Measurements from ENCODE around the gene EYS.
"Not testable (repeated sequence)": the region's sequence is repeated elsewhere in the genome, so short reads cannot be mapped to it uniquely, and the experiment has no call there.

Gene EYS

DNA sequence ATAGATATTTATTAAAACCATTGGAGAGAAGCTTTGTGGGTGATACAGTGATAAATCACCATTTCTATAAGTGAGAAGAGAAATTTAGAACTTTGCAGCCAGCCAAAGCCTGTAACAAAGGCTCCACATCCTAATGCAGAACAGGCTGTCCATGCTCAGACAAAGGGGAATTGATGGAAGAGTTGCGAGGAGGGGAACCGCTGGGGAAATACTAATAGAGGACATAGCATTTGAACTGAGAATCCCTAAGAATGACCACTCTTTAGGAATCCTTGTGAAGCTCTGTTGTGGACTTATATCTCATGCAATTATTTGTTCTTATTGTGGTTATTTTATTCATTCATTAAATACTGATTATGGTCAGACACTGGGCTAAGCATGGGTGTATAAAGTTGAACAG lies 1903.7 kb downstream of the EYS start:
- Histone ChIP-seq H3K27me3 (replicated peaks; ENCODE audit: control insufficient read depth, insufficient read depth, low read length) (no peaks in the 10 kb centered on the region), H3K36me3 (ENCODE audit: control insufficient read depth, insufficient read depth, low read length, severe bottlenecking) (no peaks in the 10 kb centered on the region)

DNA sequence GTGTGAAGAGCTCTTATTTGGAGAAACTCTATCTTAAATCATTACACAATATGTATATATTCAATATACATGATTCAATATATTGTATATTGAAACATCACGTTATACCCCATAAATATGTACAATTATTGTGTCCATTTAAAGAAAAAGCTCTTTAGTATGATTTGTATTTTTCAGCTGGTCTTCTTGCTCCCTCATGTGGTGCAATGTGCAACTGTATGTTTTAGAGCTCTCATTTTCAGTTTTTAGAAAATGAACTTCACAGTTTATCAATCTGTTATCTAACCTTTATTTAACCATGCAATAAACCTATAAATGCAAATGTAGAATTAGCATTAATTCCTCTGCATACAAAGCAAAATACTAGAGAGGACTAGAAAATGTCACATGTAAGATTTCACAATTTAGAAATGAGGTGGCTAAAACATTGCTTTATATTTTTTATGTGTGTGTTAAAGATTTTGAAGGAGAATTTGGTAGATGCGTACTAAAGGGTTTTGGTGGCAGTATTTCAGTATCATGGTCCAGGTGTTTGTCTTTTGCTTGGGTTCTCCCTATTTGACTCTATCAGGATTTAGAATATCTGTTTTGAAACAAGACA lies 1904.3 kb downstream of the EYS start:
- no peaks in the 10 kb centered on the region for H3K27me3 ChIP-seq (replicated peaks; ENCODE audit: control insufficient read depth, insufficient read depth, low read length)
- peak; percentile 62 for DNase-seq (ENCODE audit: low read depth)

More for the DNA sequence above, 1903.7 kb downstream of the EYS start:
- H3K9ac ChIP-seq (ENCODE audit: low read length) = no peak overlapping the region
- H3K4me1 ChIP-seq (ENCODE audit: control insufficient read depth, insufficient read depth, low read length) = peaks cover 28% of the 10 kb centered on the region
- H3K9me3 ChIP-seq (ENCODE audit: control insufficient read depth, low read length) = no peaks in the 10 kb centered on the region
- H3K4me3 ChIP-seq (ENCODE audit: low read length) = no peak overlapping the region
- DNase-seq (ENCODE audit: low read depth) = no peak

DNA sequence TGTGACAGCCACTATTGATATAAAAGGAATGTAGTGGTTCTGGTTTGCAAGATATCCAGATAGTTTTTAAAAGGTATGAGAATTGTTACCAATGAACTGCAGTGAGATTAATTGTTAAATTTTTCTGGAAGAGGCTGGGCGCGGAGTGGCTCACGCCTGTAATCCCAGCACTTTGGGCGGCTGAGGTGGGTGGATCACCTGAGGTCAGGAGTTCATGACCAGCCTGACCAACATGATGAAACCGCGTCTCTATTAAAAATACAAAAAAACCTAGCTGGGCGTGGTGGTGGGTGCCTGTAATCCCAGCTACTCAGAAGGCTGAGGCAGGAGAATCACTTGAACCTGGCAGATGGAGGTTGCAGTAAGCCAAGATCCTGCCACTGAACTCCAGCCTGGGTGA lies 1906.6 kb downstream of the EYS start:
- not testable (repeated sequence) for H3K9ac ChIP-seq (ENCODE audit: low read length); H3K4me3 ChIP-seq (ENCODE audit: low read length); H3K9me3 ChIP-seq (ENCODE audit: control insufficient read depth, low read length); DNase-seq (ENCODE audit: low read depth); H3K27me3 ChIP-seq (replicated peaks; ENCODE audit: control insufficient read depth, insufficient read depth, low read length); H3K36me3 ChIP-seq (ENCODE audit: control insufficient read depth, insufficient read depth, low read length, severe bottlenecking)
- peaks cover 11% of the 10 kb centered on the region for H3K4me1 ChIP-seq (ENCODE audit: control insufficient read depth, insufficient read depth, low read length)

More for the DNA sequence above, 1904.3 kb downstream of the EYS start:
- H3K9ac ChIP-seq (ENCODE audit: low read length) = no peak overlapping the region
- no peaks in the 10 kb centered on the region for H3K36me3 ChIP-seq (ENCODE audit: control insufficient read depth, insufficient read depth, low read length, severe bottlenecking)
- no peaks in the 10 kb centered on the region for H3K9me3 ChIP-seq (ENCODE audit: control insufficient read depth, low read length)
- H3K4me1 ChIP-seq (ENCODE audit: control insufficient read depth, insufficient read depth, low read length) = peaks cover 28% of the 10 kb centered on the region
- H3K4me3 ChIP-seq (ENCODE audit: low read length) = no peak overlapping the region

DNA sequence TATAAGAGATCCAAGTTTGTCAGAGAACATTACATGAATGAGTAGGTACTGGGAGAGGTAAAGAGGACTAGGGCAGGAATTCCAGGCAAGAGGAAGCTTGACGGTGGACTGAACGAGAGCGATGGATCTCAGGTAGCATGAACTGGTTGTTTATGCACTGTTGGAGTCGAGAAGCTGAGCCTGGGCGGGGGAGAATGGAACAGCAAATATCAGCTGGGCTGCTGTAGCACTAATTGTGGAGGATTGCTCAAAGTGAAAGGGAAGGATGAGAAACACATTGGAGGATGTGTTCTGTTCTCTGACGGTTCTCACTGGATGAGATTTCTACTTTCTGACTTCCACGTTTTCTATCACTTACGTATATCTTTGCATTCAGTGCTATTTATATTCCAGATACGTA lies 1907.2 kb downstream of the EYS start:
- no peaks in the 10 kb centered on the region for H3K27me3 ChIP-seq (replicated peaks; ENCODE audit: control insufficient read depth, insufficient read depth, low read length)
- H3K9ac ChIP-seq (ENCODE audit: low read length) = no peak overlapping the region
- no peaks in the 10 kb centered on the region for H3K9me3 ChIP-seq (ENCODE audit: control insufficient read depth, low read length)
- no peaks in the 10 kb centered on the region for H3K36me3 ChIP-seq (ENCODE audit: control insufficient read depth, insufficient read depth, low read length, severe bottlenecking)
- no peak for DNase-seq (ENCODE audit: low read depth)
- H3K4me3 ChIP-seq (ENCODE audit: low read length) = no peak overlapping the region
- H3K4me1 ChIP-seq (ENCODE audit: control insufficient read depth, insufficient read depth, low read length) = peaks cover 5% of the 10 kb centered on the region

DNA sequence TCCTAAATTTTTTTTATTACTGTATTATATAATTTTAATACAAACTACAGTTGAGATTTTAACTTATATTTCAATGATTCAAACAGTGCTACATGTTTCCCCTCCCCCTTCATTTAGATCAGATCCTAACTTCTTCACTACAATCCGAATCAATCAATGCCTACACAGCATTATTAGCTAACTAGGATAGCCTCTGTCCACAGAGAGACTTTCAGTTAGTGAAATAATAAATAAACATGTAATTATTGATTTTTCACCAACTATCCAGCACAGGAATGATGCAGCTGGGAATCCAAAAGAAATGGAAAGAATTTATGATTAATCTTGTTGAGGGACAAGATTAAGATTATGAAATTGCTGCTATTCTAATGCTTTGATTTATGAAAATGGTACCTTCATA lies 1907.7 kb downstream of the EYS start:
- DNase-seq (ENCODE audit: low read depth) = no peak
- no peaks in the 10 kb centered on the region for H3K27me3 ChIP-seq (replicated peaks; ENCODE audit: control insufficient read depth, insufficient read depth, low read length)
- no peak overlapping the region for H3K4me3 ChIP-seq (ENCODE audit: low read length)
- H3K4me1 ChIP-seq (ENCODE audit: control insufficient read depth, insufficient read depth, low read length) = no peaks in the 10 kb centered on the region
- no peaks in the 10 kb centered on the region for H3K36me3 ChIP-seq (ENCODE audit: control insufficient read depth, insufficient read depth, low read length, severe bottlenecking)
- H3K9me3 ChIP-seq (ENCODE audit: control insufficient read depth, low read length) = no peaks in the 10 kb centered on the region
- H3K9ac ChIP-seq (ENCODE audit: low read length) = no peak overlapping the region

DNA sequence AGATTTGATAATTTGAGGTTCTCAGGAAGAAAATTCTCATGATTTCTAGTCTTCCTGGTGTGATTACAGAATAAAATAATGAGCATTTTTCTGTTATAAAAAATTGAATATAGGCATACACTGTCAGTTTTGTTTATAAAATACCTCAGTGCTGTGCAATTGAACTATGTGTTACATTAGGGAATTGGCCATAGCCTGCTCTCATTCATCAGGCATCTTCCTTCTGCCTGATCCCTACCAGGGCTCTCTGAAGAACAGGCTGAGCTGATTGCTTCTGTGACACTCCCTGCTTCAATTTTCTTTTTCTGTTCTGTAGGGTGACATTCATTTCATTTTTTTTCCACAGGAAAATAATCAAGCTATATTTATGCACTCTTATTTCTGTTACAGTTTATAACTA lies 1908.6 kb downstream of the EYS start:
- no peak overlapping the region for H3K4me3 ChIP-seq (ENCODE audit: low read length)
- no peaks in the 10 kb centered on the region for H3K27me3 ChIP-seq (replicated peaks; ENCODE audit: control insufficient read depth, insufficient read depth, low read length)
- no peak for DNase-seq (ENCODE audit: low read depth)
- no peaks in the 10 kb centered on the region for H3K4me1 ChIP-seq (ENCODE audit: control insufficient read depth, insufficient read depth, low read length)
- H3K9ac ChIP-seq (ENCODE audit: low read length) = no peak overlapping the region
- no peaks in the 10 kb centered on the region for H3K36me3 ChIP-seq (ENCODE audit: control insufficient read depth, insufficient read depth, low read length, severe bottlenecking)
- H3K9me3 ChIP-seq (ENCODE audit: control insufficient read depth, low read length) = no peaks in the 10 kb centered on the region

DNA sequence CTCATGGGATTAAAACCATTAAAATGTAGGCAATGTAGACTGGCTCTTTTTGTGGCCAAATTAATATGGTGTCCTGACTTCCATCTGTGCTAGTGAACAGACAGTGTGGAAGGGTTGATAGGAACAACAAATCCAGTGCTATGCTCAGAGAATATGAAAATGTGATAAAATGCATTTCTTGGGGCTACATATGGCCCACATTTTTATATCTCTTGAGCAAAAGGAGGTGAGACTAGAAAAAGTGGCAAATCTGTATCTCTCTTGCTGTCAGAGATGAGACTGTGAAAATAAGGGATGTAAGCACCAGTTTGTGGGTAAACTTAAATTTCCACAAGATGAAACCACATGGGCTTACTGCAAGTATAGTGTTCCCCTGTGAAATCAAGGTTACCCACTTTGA lies 1909.3 kb downstream of the EYS start:
- no peak overlapping the region for H3K9ac ChIP-seq (ENCODE audit: low read length)
- no peaks in the 10 kb centered on the region for H3K4me1 ChIP-seq (ENCODE audit: control insufficient read depth, insufficient read depth, low read length)
- DNase-seq (ENCODE audit: low read depth) = no peak
- no peak overlapping the region for H3K4me3 ChIP-seq (ENCODE audit: low read length)
- H3K27me3 ChIP-seq (replicated peaks; ENCODE audit: control insufficient read depth, insufficient read depth, low read length) = no peaks in the 10 kb centered on the region
- H3K36me3 ChIP-seq (ENCODE audit: control insufficient read depth, insufficient read depth, low read length, severe bottlenecking) = no peaks in the 10 kb centered on the region
- H3K9me3 ChIP-seq (ENCODE audit: control insufficient read depth, low read length) = no peaks in the 10 kb centered on the region

DNA sequence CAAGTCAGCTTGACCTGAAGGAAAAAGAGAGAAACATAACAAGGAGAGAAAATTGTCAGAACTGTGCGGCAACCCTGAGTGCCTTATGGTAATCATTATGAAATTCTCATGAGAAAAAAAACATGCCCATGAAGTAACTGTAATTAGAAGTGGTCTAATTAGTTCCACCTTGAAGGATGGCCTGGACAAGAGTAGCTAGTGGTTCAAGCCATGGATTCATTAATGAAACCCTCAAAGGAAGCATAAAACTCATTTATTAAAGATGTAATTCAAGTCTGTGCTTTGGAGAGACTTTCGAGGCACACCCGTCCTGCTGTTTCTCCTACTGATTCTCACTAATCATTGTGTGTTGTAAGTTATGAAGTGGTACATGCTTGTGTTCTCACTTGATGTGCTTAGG lies 1911.2 kb downstream of the EYS start:
- Histone ChIP-seq H3K9ac (ENCODE audit: low read length) (no peak overlapping the region), H3K36me3 (ENCODE audit: control insufficient read depth, insufficient read depth, low read length, severe bottlenecking) (no peaks in the 10 kb centered on the region), H3K9me3 (ENCODE audit: control insufficient read depth, low read length) (no peaks in the 10 kb centered on the region), H3K4me3 (ENCODE audit: low read length) (no peak overlapping the region), H3K27me3 (replicated peaks; ENCODE audit: control insufficient read depth, insufficient read depth, low read length) (no peaks in the 10 kb centered on the region), H3K4me1 (ENCODE audit: control insufficient read depth, insufficient read depth, low read length) (no peaks in the 10 kb centered on the region)
- no peak for DNase-seq (ENCODE audit: low read depth)

DNA sequence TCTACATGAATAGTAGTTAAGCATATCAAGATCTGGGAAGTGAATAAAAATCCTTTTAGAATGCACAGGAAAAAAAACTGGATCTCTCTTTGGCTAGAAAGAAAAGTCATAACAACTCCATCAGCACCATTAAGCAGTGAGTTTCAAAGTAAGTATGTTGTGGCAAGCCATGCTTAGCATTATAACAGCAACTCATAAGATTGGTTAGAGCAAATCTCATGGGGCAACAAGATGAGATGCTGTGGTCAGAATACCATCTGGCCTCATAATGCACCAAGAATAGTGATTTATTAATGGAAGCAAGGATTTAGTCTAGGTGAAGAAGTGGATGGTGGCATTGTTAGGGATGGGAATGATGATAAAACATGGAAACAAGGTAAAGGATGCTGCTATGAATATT lies 1912.0 kb downstream of the EYS start:
- H3K27me3 ChIP-seq (replicated peaks; ENCODE audit: control insufficient read depth, insufficient read depth, low read length) = no peaks in the 10 kb centered on the region
- no peaks in the 10 kb centered on the region for H3K9me3 ChIP-seq (ENCODE audit: control insufficient read depth, low read length)
- H3K9ac ChIP-seq (ENCODE audit: low read length) = no peak overlapping the region
- no peak overlapping the region for H3K4me3 ChIP-seq (ENCODE audit: low read length)
- no peaks in the 10 kb centered on the region for H3K36me3 ChIP-seq (ENCODE audit: control insufficient read depth, insufficient read depth, low read length, severe bottlenecking)
- H3K4me1 ChIP-seq (ENCODE audit: control insufficient read depth, insufficient read depth, low read length) = no peaks in the 10 kb centered on the region
- no peak for DNase-seq (ENCODE audit: low read depth)

DNA sequence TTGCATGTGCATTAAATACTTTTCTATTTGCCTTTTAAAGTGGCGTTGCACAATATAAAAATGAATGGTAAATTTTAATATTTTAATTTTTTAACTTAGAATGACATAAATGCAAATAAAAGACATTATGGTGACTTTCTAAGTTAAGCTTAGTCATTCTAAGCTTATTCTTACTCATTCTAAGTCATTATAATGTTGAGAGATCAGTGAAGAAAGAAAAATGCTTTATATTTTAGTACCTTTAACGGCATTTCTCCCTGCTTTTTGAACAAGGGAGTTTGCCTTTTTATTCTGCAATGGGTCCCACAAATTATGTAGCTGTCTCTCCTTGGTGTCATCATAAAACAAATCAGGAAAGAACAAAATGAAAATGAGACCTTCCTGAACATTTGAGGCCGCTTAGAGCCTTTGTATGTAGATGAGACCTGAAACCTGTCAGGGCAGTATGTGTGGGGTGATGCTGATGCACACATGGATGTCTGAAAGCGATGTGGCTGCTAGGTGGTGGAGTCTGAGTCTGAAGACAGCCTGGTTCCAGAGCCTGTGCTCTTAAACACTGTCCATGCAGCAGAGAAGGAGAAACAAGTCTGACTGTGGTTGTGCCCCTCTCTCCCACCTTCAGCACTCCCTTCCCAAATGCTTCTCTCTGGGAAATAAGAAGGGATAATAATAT lies 1913.4 kb downstream of the EYS start:
- Histone ChIP-seq H3K9me3 (ENCODE audit: control insufficient read depth, low read length) (no peaks in the 10 kb centered on the region), H3K4me3 (ENCODE audit: low read length) (no peak overlapping the region), H3K27me3 (replicated peaks; ENCODE audit: control insufficient read depth, insufficient read depth, low read length) (no peaks in the 10 kb centered on the region), H3K36me3 (ENCODE audit: control insufficient read depth, insufficient read depth, low read length, severe bottlenecking) (no peaks in the 10 kb centered on the region), H3K9ac (ENCODE audit: low read length) (no peak overlapping the region), H3K4me1 (ENCODE audit: control insufficient read depth, insufficient read depth, low read length) (no peaks in the 10 kb centered on the region)
- DNase-seq (ENCODE audit: low read depth) = no peak

DNA sequence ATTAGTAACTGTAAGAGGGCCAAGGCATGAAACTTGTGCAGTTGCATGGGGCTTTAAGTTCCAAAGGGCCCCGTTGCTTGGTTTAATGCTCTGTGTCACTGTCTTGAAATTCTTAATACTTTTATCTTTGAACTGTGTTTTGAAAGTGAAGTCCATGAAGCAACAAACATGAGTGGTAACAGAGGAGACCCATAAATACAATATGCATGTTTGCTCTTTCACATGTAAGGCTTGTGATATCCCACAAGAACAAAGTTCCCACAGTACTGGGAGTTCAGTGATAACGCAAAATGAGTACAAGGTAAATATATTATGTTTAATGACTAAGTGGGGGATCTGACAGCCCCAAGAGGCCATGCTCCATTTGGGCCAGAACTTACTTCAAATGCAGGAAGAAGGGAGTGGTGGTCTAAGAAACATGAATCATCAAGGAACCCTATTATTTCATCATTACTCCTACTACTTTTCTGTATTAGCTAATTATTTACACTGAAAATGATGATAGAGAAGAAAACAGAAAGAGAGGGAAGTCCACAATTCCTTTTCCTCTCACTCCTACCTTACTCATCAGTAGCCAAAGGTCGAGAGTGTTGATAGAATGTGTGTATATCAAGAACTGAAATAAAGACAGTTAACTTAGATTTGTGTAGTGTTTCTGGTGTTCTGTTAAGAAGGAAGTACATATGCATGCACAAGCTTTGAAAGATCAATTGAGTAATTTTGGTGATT lies 1914.1 kb downstream of the EYS start:
- H3K9me3 ChIP-seq (ENCODE audit: control insufficient read depth, low read length) = no peaks in the 10 kb centered on the region
- DNase-seq (ENCODE audit: low read depth) = no peak
- no peaks in the 10 kb centered on the region for H3K4me1 ChIP-seq (ENCODE audit: control insufficient read depth, insufficient read depth, low read length)
- H3K9ac ChIP-seq (ENCODE audit: low read length) = no peak overlapping the region
- H3K27me3 ChIP-seq (replicated peaks; ENCODE audit: control insufficient read depth, insufficient read depth, low read length) = no peaks in the 10 kb centered on the region
- no peak overlapping the region for H3K4me3 ChIP-seq (ENCODE audit: low read length)
- no peaks in the 10 kb centered on the region for H3K36me3 ChIP-seq (ENCODE audit: control insufficient read depth, insufficient read depth, low read length, severe bottlenecking)
